ENCODE measurements around the gene LIN28B.

Gene LIN28B

DNA sequence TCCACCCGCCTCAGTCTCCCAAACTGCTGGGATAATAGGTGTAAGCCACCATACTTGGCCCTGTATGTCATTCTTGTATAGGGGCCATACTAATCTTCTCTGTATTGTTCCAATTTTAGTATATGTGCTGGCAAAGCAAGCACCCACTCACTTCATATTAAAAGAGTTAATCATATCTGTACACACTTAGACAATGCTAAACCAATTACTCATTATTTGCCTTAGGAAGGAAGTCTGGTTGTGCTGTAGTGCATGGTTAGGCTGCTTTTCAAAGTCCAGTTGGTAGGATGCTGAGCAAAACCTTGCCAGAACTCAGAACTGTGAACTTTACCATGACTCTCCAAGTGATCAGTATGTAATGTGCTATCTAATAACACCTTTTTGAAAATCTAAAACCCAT, 88.6 kb downstream of the LIN28B start:
- Histone ChIP-seq H3K27ac (replicated peaks) (no peak overlapping the region), H3K4me3 (replicated peaks; ENCODE audit: insufficient read depth, low read length) (no peak overlapping the region), H3K27me3 (ENCODE audit: insufficient read depth, poor library complexity, severe bottlenecking) (peaks cover 2% of the 10 kb centered on the region)
- DNase-seq (ENCODE audit: low read depth in 1 of 2, low spot score in 1 of 2): no peak
- TF ChIP-seq GABPA (IDR thresholded peaks at IDR 0.05; ENCODE audit: low read depth): no peak
- TF ChIP-seq SPI1 (IDR thresholded peaks at IDR 0.05; ENCODE audit: borderline replicate concordance, low read depth): no peak
- TF ChIP-seq, protein P1, sequence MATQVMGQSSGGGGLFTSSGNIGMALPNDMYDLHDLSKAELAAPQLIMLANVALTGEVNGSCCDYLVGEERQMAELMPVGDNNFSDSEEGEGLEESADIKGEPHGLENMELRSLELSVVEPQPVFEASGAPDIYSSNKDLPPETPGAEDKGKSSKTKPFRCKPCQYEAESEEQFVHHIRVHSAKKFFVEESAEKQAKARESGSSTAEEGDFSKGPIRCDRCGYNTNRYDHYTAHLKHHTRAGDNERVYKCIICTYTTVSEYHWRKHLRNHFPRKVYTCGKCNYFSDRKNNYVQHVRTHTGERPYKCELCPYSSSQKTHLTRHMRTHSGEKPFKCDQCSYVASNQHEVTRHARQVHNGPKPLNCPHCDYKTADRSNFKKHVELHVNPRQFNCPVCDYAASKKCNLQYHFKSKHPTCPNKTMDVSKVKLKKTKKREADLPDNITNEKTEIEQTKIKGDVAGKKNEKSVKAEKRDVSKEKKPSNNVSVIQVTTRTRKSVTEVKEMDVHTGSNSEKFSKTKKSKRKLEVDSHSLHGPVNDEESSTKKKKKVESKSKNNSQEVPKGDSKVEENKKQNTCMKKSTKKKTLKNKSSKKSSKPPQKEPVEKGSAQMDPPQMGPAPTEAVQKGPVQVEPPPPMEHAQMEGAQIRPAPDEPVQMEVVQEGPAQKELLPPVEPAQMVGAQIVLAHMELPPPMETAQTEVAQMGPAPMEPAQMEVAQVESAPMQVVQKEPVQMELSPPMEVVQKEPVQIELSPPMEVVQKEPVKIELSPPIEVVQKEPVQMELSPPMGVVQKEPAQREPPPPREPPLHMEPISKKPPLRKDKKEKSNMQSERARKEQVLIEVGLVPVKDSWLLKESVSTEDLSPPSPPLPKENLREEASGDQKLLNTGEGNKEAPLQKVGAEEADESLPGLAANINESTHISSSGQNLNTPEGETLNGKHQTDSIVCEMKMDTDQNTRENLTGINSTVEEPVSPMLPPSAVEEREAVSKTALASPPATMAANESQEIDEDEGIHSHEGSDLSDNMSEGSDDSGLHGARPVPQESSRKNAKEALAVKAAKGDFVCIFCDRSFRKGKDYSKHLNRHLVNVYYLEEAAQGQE (IDR thresholded peaks at IDR 0.05; ENCODE audit: insufficient replicate concordance, low read depth): no peak
- TF ChIP-seq POLR2AphosphoS5 (IDR thresholded peaks at IDR 0.05; ENCODE audit: low read depth): no peak
- TF ChIP-seq, protein P2, sequence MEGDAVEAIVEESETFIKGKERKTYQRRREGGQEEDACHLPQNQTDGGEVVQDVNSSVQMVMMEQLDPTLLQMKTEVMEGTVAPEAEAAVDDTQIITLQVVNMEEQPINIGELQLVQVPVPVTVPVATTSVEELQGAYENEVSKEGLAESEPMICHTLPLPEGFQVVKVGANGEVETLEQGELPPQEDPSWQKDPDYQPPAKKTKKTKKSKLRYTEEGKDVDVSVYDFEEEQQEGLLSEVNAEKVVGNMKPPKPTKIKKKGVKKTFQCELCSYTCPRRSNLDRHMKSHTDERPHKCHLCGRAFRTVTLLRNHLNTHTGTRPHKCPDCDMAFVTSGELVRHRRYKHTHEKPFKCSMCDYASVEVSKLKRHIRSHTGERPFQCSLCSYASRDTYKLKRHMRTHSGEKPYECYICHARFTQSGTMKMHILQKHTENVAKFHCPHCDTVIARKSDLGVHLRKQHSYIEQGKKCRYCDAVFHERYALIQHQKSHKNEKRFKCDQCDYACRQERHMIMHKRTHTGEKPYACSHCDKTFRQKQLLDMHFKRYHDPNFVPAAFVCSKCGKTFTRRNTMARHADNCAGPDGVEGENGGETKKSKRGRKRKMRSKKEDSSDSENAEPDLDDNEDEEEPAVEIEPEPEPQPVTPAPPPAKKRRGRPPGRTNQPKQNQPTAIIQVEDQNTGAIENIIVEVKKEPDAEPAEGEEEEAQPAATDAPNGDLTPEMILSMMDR (IDR thresholded peaks at IDR 0.05; ENCODE audit: insufficient read depth, low read length): no peak

DNA sequence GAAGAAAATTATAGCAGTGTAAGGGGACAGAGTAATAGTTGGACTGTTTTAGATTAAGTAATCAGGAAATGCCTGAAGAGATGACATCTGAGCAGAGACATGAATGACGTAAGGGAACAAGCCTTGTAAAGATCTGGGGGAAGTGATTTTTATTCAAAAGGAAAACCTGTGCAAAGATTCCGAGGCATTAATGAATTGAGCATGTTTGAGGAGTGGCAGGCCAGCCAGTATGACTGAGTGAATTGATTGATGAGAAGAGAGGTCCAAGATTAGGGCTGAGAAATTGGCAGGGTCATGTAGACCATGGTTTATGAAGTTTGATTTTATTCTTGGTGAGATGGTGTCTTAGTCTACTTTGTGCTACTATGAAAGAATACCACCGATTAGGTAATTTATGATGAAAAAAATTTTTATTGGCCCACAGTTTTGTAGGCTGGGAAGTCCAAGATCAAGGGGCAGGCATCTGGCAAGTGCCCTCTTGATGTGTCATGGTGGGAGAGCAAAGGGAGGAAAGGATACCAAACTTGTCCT, 95.1 kb downstream of the LIN28B start:
- Histone ChIP-seq H3K4me3 (replicated peaks; ENCODE audit: insufficient read depth, low read length) (no peak overlapping the region), H3K27ac (replicated peaks) (no peak overlapping the region), H3K27me3 (ENCODE audit: insufficient read depth, poor library complexity, severe bottlenecking) (no peaks in the 10 kb centered on the region)
- TF ChIP-seq SPI1 (IDR thresholded peaks at IDR 0.05; ENCODE audit: borderline replicate concordance, low read depth) (no peak), GABPA (IDR thresholded peaks at IDR 0.05; ENCODE audit: low read depth) (no peak), POLR2AphosphoS5 (IDR thresholded peaks at IDR 0.05; ENCODE audit: low read depth) (no peak)
- TF ChIP-seq, protein P1 (IDR thresholded peaks at IDR 0.05; ENCODE audit: insufficient replicate concordance, low read depth): no peak
- TF ChIP-seq, protein P2 (IDR thresholded peaks at IDR 0.05; ENCODE audit: insufficient read depth, low read length): no peak
- DNase-seq (ENCODE audit: low read depth in 1 of 2, low spot score in 1 of 2): no peak

DNA sequence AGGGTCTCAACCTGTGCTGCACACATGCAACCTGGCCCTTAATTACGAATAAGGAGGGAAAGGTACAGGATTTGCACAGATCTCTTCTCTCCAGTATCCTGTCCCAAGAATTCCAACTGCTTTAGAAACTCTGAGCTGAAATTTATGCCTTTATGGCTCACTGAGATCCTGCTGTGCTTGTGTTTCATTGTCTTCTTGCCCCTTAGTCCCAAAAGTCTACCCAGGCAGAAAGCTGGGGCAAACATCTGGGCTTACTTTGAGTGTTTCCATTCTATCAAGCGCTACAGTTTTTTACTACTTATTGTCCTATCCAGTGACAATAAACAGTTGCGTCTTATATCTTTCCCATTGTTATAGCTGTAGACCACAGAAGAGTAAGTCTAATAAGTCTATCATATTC, 99.7 kb downstream of the LIN28B start:
- DNase-seq (ENCODE audit: low read depth in 1 of 2, low spot score in 1 of 2): no peak
- Histone ChIP-seq H3K27ac (replicated peaks) (no peak overlapping the region), H3K4me3 (replicated peaks; ENCODE audit: insufficient read depth, low read length) (no peak overlapping the region), H3K27me3 (ENCODE audit: insufficient read depth, poor library complexity, severe bottlenecking) (no peaks in the 10 kb centered on the region)
- TF ChIP-seq, protein P1 (IDR thresholded peaks at IDR 0.05; ENCODE audit: insufficient replicate concordance, low read depth): no peak
- TF ChIP-seq GABPA (IDR thresholded peaks at IDR 0.05; ENCODE audit: low read depth) (no peak), SPI1 (IDR thresholded peaks at IDR 0.05; ENCODE audit: borderline replicate concordance, low read depth) (no peak)
